Lower leg skin (tissue), 4 donors: ENCODE data around the gene TLE5. TPM values are rescaled to one million over a fixed set of nuclear protein-coding genes. Genes with fewer than 3 reads are reported as not detected.

Experiments used
- DNase-seq, 2 donors: peaks; one replicate each; pipeline ENCODE4 v3.0.0-alpha.2; 2019; ENCODE audit warnings: low spot score in 2 of 2
- H3K4me3 ChIP-seq: fragments of 200-600 bp; sonication (generic); 2 replicates; pipeline ENCODE4 v1.5.1; 2017; ENCODE audit warnings: mild to moderate bottlenecking, low read depth; ENCODE audit not compliant: poor library complexity, severe bottlenecking
- POLR2A ChIP-seq, 2 donors: fragments of 450-650 bp; IDR thresholded peaks; one replicate each; pipeline ENCODE4 v1.6.1; 2016 to 2017; ENCODE audit warnings: antibody characterized with exemption in 2 of 2, mild to moderate bottlenecking in 1 of 2, moderate library complexity in 1 of 2
- WGBS, 2 donors: methylation state at CpG; one replicate each; pipeline ENCODE4 v1.1.5; 2018; 5-methylcytosine and 5-hydroxymethylcytosine counted together
- intact Hi-C: fragments of 100-400 bp; cut with DNase I; formaldehyde crosslinking; loops from one replicate; pipeline ENCODE4 v1.15.0; 2023; ENCODE audit warnings: low total_unique reads
- total RNA-seq, 4 donors: library from RNA; depleted of rRNA; stranded (reverse); fragments of >200 nt; gene quantifications; one replicate each; pipeline ENCODE4 v1.1.0, GENCODE V29; 2016
- TF ChIP-seq, protein P1 (sequence below), 3 donors: fragments of 450-650 bp; IDR thresholded peaks; one replicate each; pipeline ENCODE4 v1.5.1; 2016; ENCODE audit warnings: antibody characterized with exemption in 3 of 3, mild to moderate bottlenecking in 3 of 3, moderate library complexity in 2 of 3

The TLE5 gene
- total RNA-seq, 4 donors from 2014 or later: 329 to 533 (median 387) TPM

DNA sequence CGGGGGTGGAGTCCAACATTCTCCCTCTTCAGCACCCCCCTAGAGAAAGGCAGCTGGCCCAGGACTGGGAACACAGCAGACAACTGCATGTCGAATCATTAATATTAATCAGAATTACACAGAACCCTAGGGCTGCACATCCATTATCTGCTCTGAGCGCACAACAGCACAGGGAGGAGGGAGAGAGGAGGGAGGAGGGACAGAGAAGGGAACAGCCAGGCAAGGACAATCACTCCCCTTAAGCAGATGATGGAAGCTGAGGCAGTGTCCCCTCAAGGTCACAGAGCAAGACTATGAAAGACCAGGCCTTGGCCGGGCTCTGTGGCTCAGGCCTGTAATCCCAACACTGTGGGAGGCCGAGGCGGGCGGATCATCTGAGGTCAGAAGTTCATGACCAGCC is 59.2 kb downstream of the TLE5 start:
- intact Hi-C loops: no loop called here
- DNase-seq: no peak
- WGBS, 2 donors: 94 to 97% methylated on average over 7 of the region's 7 CpGs
- TF ChIP-seq POLR2A (IDR thresholded peaks at IDR 0.05): no peak
- TF ChIP-seq, protein P1, sequence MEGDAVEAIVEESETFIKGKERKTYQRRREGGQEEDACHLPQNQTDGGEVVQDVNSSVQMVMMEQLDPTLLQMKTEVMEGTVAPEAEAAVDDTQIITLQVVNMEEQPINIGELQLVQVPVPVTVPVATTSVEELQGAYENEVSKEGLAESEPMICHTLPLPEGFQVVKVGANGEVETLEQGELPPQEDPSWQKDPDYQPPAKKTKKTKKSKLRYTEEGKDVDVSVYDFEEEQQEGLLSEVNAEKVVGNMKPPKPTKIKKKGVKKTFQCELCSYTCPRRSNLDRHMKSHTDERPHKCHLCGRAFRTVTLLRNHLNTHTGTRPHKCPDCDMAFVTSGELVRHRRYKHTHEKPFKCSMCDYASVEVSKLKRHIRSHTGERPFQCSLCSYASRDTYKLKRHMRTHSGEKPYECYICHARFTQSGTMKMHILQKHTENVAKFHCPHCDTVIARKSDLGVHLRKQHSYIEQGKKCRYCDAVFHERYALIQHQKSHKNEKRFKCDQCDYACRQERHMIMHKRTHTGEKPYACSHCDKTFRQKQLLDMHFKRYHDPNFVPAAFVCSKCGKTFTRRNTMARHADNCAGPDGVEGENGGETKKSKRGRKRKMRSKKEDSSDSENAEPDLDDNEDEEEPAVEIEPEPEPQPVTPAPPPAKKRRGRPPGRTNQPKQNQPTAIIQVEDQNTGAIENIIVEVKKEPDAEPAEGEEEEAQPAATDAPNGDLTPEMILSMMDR (IDR thresholded peaks at IDR 0.05): no peak
- no peak overlapping the region for H3K4me3 ChIP-seq

Other genes with a start within 250 kb of the TLE5 start
- gene ZNF554, start 242.6 kb downstream of the TLE5 start, total RNA-seq: 1 to 10 TPM; 6.2 to 8.6 (median 7.3) TPM
- 1 to 10 TPM; 2.4 to 5.5 (median 3.6) TPM for gene ZNF555, start 221.0 kb downstream of the TLE5 start, total RNA-seq
- under 1 TPM in 1 of 4 donors, not detected in 3; 0.03 TPM for gene ZNF556, start 195.2 kb downstream of the TLE5 start, total RNA-seq
- 10 to 100 TPM; 21.0 to 33.9 (median 29.2) TPM for gene ZNF57, start 161.6 kb downstream of the TLE5 start, total RNA-seq
- gene ZNF77, start 117.5 kb downstream of the TLE5 start, total RNA-seq: 1 to 10 TPM; 3.7 to 5.9 (median 4.8) TPM
- 1 to 10 TPM in 2 of 4 donors, not detected in 2; 1.5 to 1.8 TPM for gene TLE6, start 84.9 kb downstream of the TLE5 start, total RNA-seq
- 10 to 100 TPM; 25.3 to 40.1 (median 33.5) TPM for gene TLE2, start 33.2 kb downstream of the TLE5 start, total RNA-seq
- gene GNA11, start 31.9 kb upstream of the TLE5 start, total RNA-seq: 10 to 100 TPM; 42.5 to 63.8 (median 56.5) TPM
- gene GNA15, start 73.5 kb upstream of the TLE5 start, total RNA-seq: 100 to 1,000 TPM in 1 of 4 donors, 10 to 100 TPM in 3; 74.3 to 105 (median 84.2) TPM
- 1 to 10 TPM in 2 of 4 donors, under 1 TPM in 1, not detected in 1; 0.19 to 3.4 (median 2.2) TPM for gene S1PR4, start 116.3 kb upstream of the TLE5 start, total RNA-seq
- 10 to 100 TPM; 28.4 to 40.4 (median 32.5) TPM for gene NCLN, start 123.4 kb upstream of the TLE5 start, total RNA-seq
- under 1 TPM in 2 of 4 donors, not detected in 2; 0.20 to 0.39 TPM for gene CELF5, start 162.2 kb upstream of the TLE5 start, total RNA-seq